Measurements from ENCODE around the gene LSM12.

LSM12 gene

GRCh38 chr17:43994272-43995149 lies 72.0 kb downstream of the LSM12 start (continued):
- peak; percentile 97 for TF ChIP-seq CTCF (tag by site-specific recombination; IDR thresholded peaks at IDR 0.05)
- no peak for TF ChIP-seq GFI1B (tag by site-specific recombination; IDR thresholded peaks at IDR 0.05)
- no peak for TF ChIP-seq ZNF621 (tag by site-specific recombination; IDR thresholded peaks at IDR 0.05)
- peak; percentile 52; the same call in 1 of the 2 replicates for TF ChIP-seq ZBTB10 (tag by site-specific recombination; IDR thresholded peaks at IDR 0.05)
- TF ChIP-seq KLF8 (tag by site-specific recombination; IDR thresholded peaks at IDR 0.05), result peak; percentile 39; the same call in 1 of the 2 replicates
- TF ChIP-seq ZNF629 (tag by site-specific recombination; IDR thresholded peaks at IDR 0.05), result peak; percentile 23; the same call in 1 of the 2 replicates
- peak; percentile 38; the same call in 1 of the 2 replicates for TF ChIP-seq ZNF391 (tag by site-specific recombination; IDR thresholded peaks at IDR 0.05; ENCODE audit: borderline replicate concordance, low read depth)

DNA sequence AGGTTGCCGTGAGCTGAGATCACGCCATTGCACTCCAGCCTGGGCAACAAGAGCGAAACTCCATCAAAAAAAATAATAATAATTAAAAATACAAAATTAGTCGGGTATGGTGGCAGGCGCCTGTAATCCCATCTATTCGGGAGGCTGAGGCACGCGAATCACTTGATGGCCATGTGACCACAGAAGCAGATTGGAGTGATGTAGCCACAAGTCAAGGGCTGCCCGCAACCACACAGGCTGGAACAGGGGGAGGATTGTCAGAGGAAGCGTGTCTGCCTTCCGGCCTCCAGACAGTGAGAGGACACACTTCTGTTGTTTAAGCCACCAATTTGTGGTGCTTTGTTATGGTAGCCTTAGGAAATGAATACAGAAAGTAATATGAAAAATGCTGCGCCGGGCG lies 73.8 kb downstream of the LSM12 start:
- H3K9me3 ChIP-seq (ENCODE audit: control insufficient read depth, insufficient read depth, low read depth, low read length), result no peaks in the 10 kb centered on the region
- no peak for TF ChIP-seq ZBTB10 (tag by site-specific recombination; IDR thresholded peaks at IDR 0.05)
- TF ChIP-seq ZSCAN5A (tag by site-specific recombination; IDR thresholded peaks at IDR 0.05), result no peak
- TF ChIP-seq ZNF280D (tag by site-specific recombination; IDR thresholded peaks at IDR 0.05), result no peak
- no peak for TF ChIP-seq ZNF561 (tag by site-specific recombination; IDR thresholded peaks at IDR 0.05; ENCODE audit: borderline replicate concordance)
- TF ChIP-seq KLF8 (tag by site-specific recombination; IDR thresholded peaks at IDR 0.05), result no peak
- TF ChIP-seq ZNF157 (tag by site-specific recombination; IDR thresholded peaks at IDR 0.05), result no peak
- TF ChIP-seq ZNF26 (tag by site-specific recombination; IDR thresholded peaks at IDR 0.05), result no peak
- no peak for TF ChIP-seq ZNF670 (tag by site-specific recombination; IDR thresholded peaks at IDR 0.05; ENCODE audit: low read depth)
- TF ChIP-seq ZNF391 (tag by site-specific recombination; IDR thresholded peaks at IDR 0.05; ENCODE audit: borderline replicate concordance, low read depth), result no peak
- no peak for TF ChIP-seq ZNF146 (tag by site-specific recombination; IDR thresholded peaks at IDR 0.05)
- no peak for TF ChIP-seq ZNF792 (tag by site-specific recombination; IDR thresholded peaks at IDR 0.05)
- no peak for TF ChIP-seq ZNF529 (tag by site-specific recombination; IDR thresholded peaks at IDR 0.05; ENCODE audit: insufficient replicate concordance)
- TF ChIP-seq ELK4 (IDR thresholded peaks at IDR 0.05; ENCODE audit: borderline replicate concordance, low read depth, low read length), result no peak
- H3K4me1 ChIP-seq (ENCODE audit: control insufficient read depth, insufficient read depth, low read length), result no peaks in the 10 kb centered on the region
- POLR2A ChIA-PET, result no interaction called here
- no peak overlapping the region for H3K4me3 ChIP-seq (ENCODE audit: low read depth, low read length)
- H3K27ac ChIP-seq (ENCODE audit: extremely low read depth, low read depth, low read length), result no peak overlapping the region
- CTCF ChIA-PET, result interaction anchor here (1.0 to 9.9 kb wide), 4 partner anchors 50 to 338 kb away, joined by 5 to 267 read pairs (median 32); partner anchors contain the start of gene PPY
- H3K36me3 ChIP-seq (ENCODE audit: control insufficient read depth in 2 of 2, insufficient read depth in 1 of 2, low read length in 2 of 2), result no peaks in the 10 kb centered on the region

Measured in HEK293 (cell line).